Thyroid gland (tissue), 4 donors: ENCODE measurements around the gene TMEM120A.

Experiments
- CTCF ChIP-seq, 6 experiments: fragments of 200-600 bp in 3 of 6; fragments of 450-650 bp in 3 of 6; sonication (generic) in 3 of 6; IDR thresholded peaks; one replicate each; pipeline ENCODE4 v1.5.1; 2016 to 2019; ENCODE audit warnings: antibody characterized with exemption in 6 of 6, mild to moderate bottlenecking in 2 of 6, inconsistent platforms in 1 of 6, moderate library complexity in 1 of 6
- POLR2A ChIP-seq, 2 donors: fragments of 450-650 bp; IDR thresholded peaks; one replicate each; pipeline ENCODE4 v1.6.1; 2017; ENCODE audit warnings: antibody characterized with exemption in 2 of 2, mild to moderate bottlenecking in 2 of 2, moderate library complexity in 1 of 2

GRCh38 chr7:76022026-76022780 lies 27.8 kb upstream of the TMEM120A start:
- TF ChIP-seq CTCF (IDR thresholded peaks at IDR 0.05) (no peak), POLR2A (IDR thresholded peaks at IDR 0.05) (no peak)
